ENCODE results near the gene SNAP23. TPM values are rescaled to one million over a fixed set of nuclear protein-coding genes. Genes with fewer than 3 reads are reported as not detected.

Gene SNAP23
- total and polyA plus RNA-seq, 2 donors (not counting 1 experiment from before 2014, with no cell fraction given), result 52.7 to 133 TPM

DNA sequence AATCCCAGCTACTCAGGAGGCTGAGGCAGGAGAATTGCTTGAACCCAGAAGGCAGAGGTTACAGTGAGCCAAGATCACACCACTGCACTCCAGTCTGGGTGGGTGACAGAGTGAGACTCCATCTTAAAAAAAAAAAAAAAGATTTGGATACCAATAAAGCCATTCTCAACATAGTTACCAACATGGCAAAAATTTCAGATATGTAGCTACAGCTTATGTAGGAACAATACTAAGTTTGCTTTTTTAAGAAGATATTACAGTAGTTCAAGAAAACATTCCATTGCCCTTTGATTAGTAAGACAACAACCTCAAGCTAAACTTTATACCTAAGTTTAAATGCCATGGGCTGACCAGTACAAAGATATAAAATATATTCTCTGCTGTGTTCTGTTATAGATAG lies 38.9 kb upstream of the SNAP23 start:
- Histone ChIP-seq H2AFZ (ENCODE audit: insufficient read depth, low read depth, low read length, poor library complexity, severe bottlenecking) (no peak overlapping the region), H4K20me1 (ENCODE audit: control insufficient read depth, insufficient read depth, low read length, poor library complexity, severe bottlenecking) (no peaks in the 10 kb centered on the region), H3K27ac (ENCODE audit: low read length in 2 of 2) (peak overlapping the region; percentile 54 to 77), H3K36me3 (replicated peaks in 1 of 2; ENCODE audit: control extremely low read depth in 1 of 2, control insufficient read depth in 1 of 2, extremely low read depth in 1 of 2, insufficient read depth in 2 of 2, low read length in 1 of 2) (peaks cover 7 to 10% of the 10 kb centered on the region in 2 experiments), H3K4me2 (replicated peaks; ENCODE audit: low read depth, low read length, poor library complexity, severe bottlenecking) (no peak overlapping the region), H3K79me2 (ENCODE audit: control insufficient read depth, insufficient read depth, low read length) (peaks cover 20% of the 10 kb centered on the region), H3K27me3 (replicated peaks in 1 of 4; ENCODE audit: control extremely low read depth in 1 of 4, control insufficient read depth in 3 of 4, insufficient read depth in 4 of 4, low read length in 3 of 4) (no peaks in the 10 kb centered on the region), H3K9ac (ENCODE audit: low read length) (no peak overlapping the region), H3K4me3 (ENCODE audit: control extremely low read depth in 1 of 5, extremely low read depth in 1 of 5, insufficient read depth in 1 of 5, low read depth in 2 of 5, low read length in 4 of 5) (no peak overlapping the region), H3K9me3 (ENCODE audit: control extremely low read depth in 1 of 3, control insufficient read depth in 2 of 3, insufficient read depth in 1 of 3, low read length in 2 of 3) (no peaks in the 10 kb centered on the region), H3K4me1 (ENCODE audit: control insufficient read depth in 2 of 2, insufficient read depth in 2 of 2, low read length in 2 of 2) (peaks cover 6 to 20% of the 10 kb centered on the region in 2 donors)
- CTCF ChIA-PET, result interaction anchor here (0.7 kb wide), 1 partner anchor 21 kb away, joined by 3 read pairs; no protein-coding TSS in a partner anchor
- ATAC-seq (ENCODE audit: low read depth) (no peak), DNase-seq (no peak)
- H3K9me3 Mint-ChIP-seq (ENCODE audit: insufficient read depth), result no peaks in the 10 kb centered on the region
- H3K4me3 Mint-ChIP-seq, result no peak overlapping the region
- TF ChIP-seq EZH2 (IDR thresholded peaks at IDR 0.05; ENCODE audit: borderline replicate concordance, insufficient read depth, low read depth, low read length, poor library complexity, severe bottlenecking), result no peak
- TF ChIP-seq, protein P1, sequence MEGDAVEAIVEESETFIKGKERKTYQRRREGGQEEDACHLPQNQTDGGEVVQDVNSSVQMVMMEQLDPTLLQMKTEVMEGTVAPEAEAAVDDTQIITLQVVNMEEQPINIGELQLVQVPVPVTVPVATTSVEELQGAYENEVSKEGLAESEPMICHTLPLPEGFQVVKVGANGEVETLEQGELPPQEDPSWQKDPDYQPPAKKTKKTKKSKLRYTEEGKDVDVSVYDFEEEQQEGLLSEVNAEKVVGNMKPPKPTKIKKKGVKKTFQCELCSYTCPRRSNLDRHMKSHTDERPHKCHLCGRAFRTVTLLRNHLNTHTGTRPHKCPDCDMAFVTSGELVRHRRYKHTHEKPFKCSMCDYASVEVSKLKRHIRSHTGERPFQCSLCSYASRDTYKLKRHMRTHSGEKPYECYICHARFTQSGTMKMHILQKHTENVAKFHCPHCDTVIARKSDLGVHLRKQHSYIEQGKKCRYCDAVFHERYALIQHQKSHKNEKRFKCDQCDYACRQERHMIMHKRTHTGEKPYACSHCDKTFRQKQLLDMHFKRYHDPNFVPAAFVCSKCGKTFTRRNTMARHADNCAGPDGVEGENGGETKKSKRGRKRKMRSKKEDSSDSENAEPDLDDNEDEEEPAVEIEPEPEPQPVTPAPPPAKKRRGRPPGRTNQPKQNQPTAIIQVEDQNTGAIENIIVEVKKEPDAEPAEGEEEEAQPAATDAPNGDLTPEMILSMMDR (IDR thresholded peaks at IDR 0.05), result no peak
- POLR2A ChIA-PET, result no interaction called here
- intact Hi-C loops (cut with micrococcal nuclease), result no loop called here
- H3K4me1 Mint-ChIP-seq, result peaks cover 24% of the 10 kb centered on the region
- H3K27ac Mint-ChIP-seq, result no peak overlapping the region
- no peaks in the 10 kb centered on the region for H3K27me3 Mint-ChIP-seq

DNA sequence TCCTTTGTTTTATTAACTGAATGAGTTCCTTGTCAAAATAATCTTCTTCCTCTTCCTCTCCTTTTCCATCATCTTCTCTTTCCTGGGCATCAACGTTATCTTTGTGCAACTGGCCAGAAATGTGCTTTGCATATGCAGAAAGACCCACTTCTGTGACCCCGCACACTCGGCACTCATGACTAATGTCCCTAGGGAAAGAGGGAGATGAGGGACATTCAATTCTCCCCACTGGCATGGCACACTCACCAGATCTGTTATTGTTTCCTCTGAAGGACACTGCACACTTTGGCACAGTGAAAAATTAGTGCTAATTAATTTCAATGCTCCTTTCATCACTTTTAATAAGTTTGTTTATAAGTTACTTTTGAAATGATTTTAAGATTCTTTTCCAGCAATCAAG lies 38.5 kb upstream of the SNAP23 start:
- Histone ChIP-seq H4K20me1 (ENCODE audit: control insufficient read depth, insufficient read depth, low read length, poor library complexity, severe bottlenecking) (no peaks in the 10 kb centered on the region), H3K79me2 (ENCODE audit: control insufficient read depth, insufficient read depth, low read length) (peaks cover 24% of the 10 kb centered on the region), H3K4me3 (ENCODE audit: control extremely low read depth in 1 of 5, extremely low read depth in 1 of 5, insufficient read depth in 1 of 5, low read depth in 2 of 5, low read length in 4 of 5) (no peak overlapping the region), H3K4me2 (replicated peaks; ENCODE audit: low read depth, low read length, poor library complexity, severe bottlenecking) (no peak overlapping the region), H3K36me3 (replicated peaks in 1 of 2; ENCODE audit: control extremely low read depth in 1 of 2, control insufficient read depth in 1 of 2, extremely low read depth in 1 of 2, insufficient read depth in 2 of 2, low read length in 1 of 2) (peaks cover 7 to 11% of the 10 kb centered on the region in 2 experiments), H3K27ac (ENCODE audit: low read length in 2 of 2) (peak overlapping the region; percentile 54 to 77), H2AFZ (ENCODE audit: insufficient read depth, low read depth, low read length, poor library complexity, severe bottlenecking) (no peak overlapping the region), H3K9ac (ENCODE audit: low read length) (no peak overlapping the region), H3K27me3 (replicated peaks in 1 of 4; ENCODE audit: control extremely low read depth in 1 of 4, control insufficient read depth in 3 of 4, insufficient read depth in 4 of 4, low read length in 3 of 4) (no peaks in the 10 kb centered on the region), H3K4me1 (ENCODE audit: control insufficient read depth in 2 of 2, insufficient read depth in 2 of 2, low read length in 2 of 2) (peaks cover 6 to 20% of the 10 kb centered on the region in 2 donors), H3K9me3 (ENCODE audit: control extremely low read depth in 1 of 3, control insufficient read depth in 2 of 3, insufficient read depth in 1 of 3, low read length in 2 of 3) (no peaks in the 10 kb centered on the region)
- peak; percentile 10 for DNase-seq
- H3K9me3 Mint-ChIP-seq (ENCODE audit: insufficient read depth), result no peaks in the 10 kb centered on the region
- intact Hi-C loops (cut with micrococcal nuclease), result no loop called here
- peak overlapping the region; percentile 77 for H3K27ac Mint-ChIP-seq
- no peak overlapping the region for H3K4me3 Mint-ChIP-seq
- H3K4me1 Mint-ChIP-seq, result peaks cover 24% of the 10 kb centered on the region
- H3K27me3 Mint-ChIP-seq, result no peaks in the 10 kb centered on the region
- 0% methylated on average over 2 of the region's 3 CpGs for WGBS (ENCODE audit: insufficient coverage)
- ChIA-PET POLR2A (no interaction called here), CTCF (interaction anchor here (0.7 kb wide), 1 partner anchor 20 kb away, joined by 3 read pairs; no protein-coding TSS in a partner anchor)
- no peak for ATAC-seq (ENCODE audit: low read depth)
- TF ChIP-seq, protein P1 (IDR thresholded peaks at IDR 0.05), result no peak
- no peak for TF ChIP-seq EZH2 (IDR thresholded peaks at IDR 0.05; ENCODE audit: borderline replicate concordance, insufficient read depth, low read depth, low read length, poor library complexity, severe bottlenecking)

Data from B cell (primary cell).